Left ventricle myocardium superior (tissue), 1 donor: Measurements from ENCODE around the gene RNASEH1. TPM values are rescaled to one million over a fixed set of nuclear protein-coding genes. Genes with fewer than 3 reads are reported as not detected.
"Not testable (repeated sequence)": the region's sequence is repeated elsewhere in the genome, so short reads cannot be mapped to it uniquely, and the experiment has no call there.

Experiments
- ATAC-seq: fragments of 200-7000 bp; cut with Tn5 transposase; one replicate; pipeline ENCODE4 v1.9.1; 2020; ENCODE audit warnings: mild to moderate bottlenecking, moderate library complexity
- DNase-seq: peaks from one replicate; pipeline ENCODE4 v3.0.0-alpha.2; 2020
- intact Hi-C: fragments of 100-400 bp; cut with micrococcal nuclease; formaldehyde crosslinking; loops from one replicate; pipeline ENCODE4 v1.11.0; 2022
- total RNA-seq: library from RNA; stranded (reverse); fragmentation: NEBNext Ultra II Directional; extraction: Animal tissue kit (Norgen Biotek cat#: 25700); gene quantifications from one replicate; pipeline ENCODE4 v1.2.1, GENCODE V29; 2021
- donor health status: DM: no; HTN: yes; CAD: no; lungs with severe emphysema.

RNASEH1 gene
- total RNA-seq, 1 donor from 2014 or later: 22.9 TPM

- peak; percentile 9 for ATAC-seq
- intact Hi-C loops: no loop called here
- no peak for DNase-seq
Observed at GRCh38 chr2:3595404-3595803, 37.3 kb upstream of the RNASEH1 start.

- peak; percentile 98 for ATAC-seq
- DNase-seq: peak; percentile 84
- intact Hi-C loops: no loop called here
Observed at GRCh38 chr2:3594493-3595281, 36.6 kb upstream of the RNASEH1 start, which contains the start of gene COLEC11. TSS of gene COLEC11 (plus strand) at chr2:3595112. CDS start at chr2:3604341, 9,229 bp downstream.

GRCh38 chr2:3589086-3589485 lies 31.0 kb upstream of the RNASEH1 start:
- ATAC-seq (no peak), DNase-seq (no peak)
- intact Hi-C loops: no loop called here

GRCh38 chr2:3588084-3588483 lies 30.0 kb upstream of the RNASEH1 start:
- ATAC-seq (no peak), DNase-seq (no peak)
- intact Hi-C loops: no loop called here

GRCh38 chr2:3587432-3587831 lies 29.3 kb upstream of the RNASEH1 start:
- ATAC-seq: no peak
- intact Hi-C loops: no loop called here
- no peak for DNase-seq

GRCh38 chr2:3587021-3587420 lies 28.9 kb upstream of the RNASEH1 start:
- DNase-seq: no peak
- ATAC-seq: no peak
- intact Hi-C loops: no loop called here

- intact Hi-C loops: no loop called here
- ATAC-seq (no peak), DNase-seq (no peak)
Observed at GRCh38 chr2:3586220-3586619, 28.1 kb upstream of the RNASEH1 start.

GRCh38 chr2:3585261-3586109 lies 27.4 kb upstream of the RNASEH1 start:
- DNase-seq: peak; percentile 78

GRCh38 chr2:3584608-3585260 lies 26.6 kb upstream of the RNASEH1 start:
- no peak for DNase-seq
- intact Hi-C loops: no loop called here
- no peak for ATAC-seq

More at GRCh38 chr2:3585261-3586109, 27.4 kb upstream of the RNASEH1 start:
- ATAC-seq: peak; percentile 90
- intact Hi-C loops: no loop called here

- DNase-seq (no peak), ATAC-seq (no peak)
- intact Hi-C loops: no loop called here
Observed at GRCh38 chr2:3584076-3584475, 25.9 kb upstream of the RNASEH1 start.

GRCh38 chr2:3581367-3582262 lies 23.5 kb upstream of the RNASEH1 start:
- intact Hi-C loops: no loop called here

GRCh38 chr2:3580449-3580848 lies 22.3 kb upstream of the RNASEH1 start:
- ATAC-seq (no peak), DNase-seq (no peak)
- intact Hi-C loops: no loop called here

More at GRCh38 chr2:3581367-3582262, 23.5 kb upstream of the RNASEH1 start:
- ATAC-seq (no peak), DNase-seq (no peak)

- ATAC-seq (no peak), DNase-seq (no peak)
- intact Hi-C loops: no loop called here
Observed at GRCh38 chr2:3578987-3579386, 20.9 kb upstream of the RNASEH1 start.

GRCh38 chr2:3576263-3576630 lies 18.1 kb upstream of the RNASEH1 start:
- DNase-seq, intact Hi-C loops, ATAC-seq: not testable (repeated sequence)

GRCh38 chr2:3575534-3576262 lies 17.6 kb upstream of the RNASEH1 start:
- ATAC-seq (peak; percentile 31), DNase-seq (no peak)
- intact Hi-C loops: no loop called here

GRCh38 chr2:3574155-3574554 lies 16.0 kb upstream of the RNASEH1 start:
- intact Hi-C loops: no loop called here
- ATAC-seq: no peak

GRCh38 chr2:3572620-3573019 lies 14.5 kb upstream of the RNASEH1 start:
- intact Hi-C loops: no loop called here
- DNase-seq (no peak), ATAC-seq (no peak)

More at GRCh38 chr2:3574155-3574554, 16.0 kb upstream of the RNASEH1 start:
- DNase-seq: no peak

GRCh38 chr2:3571284-3571683 lies 13.2 kb upstream of the RNASEH1 start:
- intact Hi-C loops: no loop called here
- ATAC-seq: no peak
- no peak for DNase-seq
